IgD-negative memory B cell (primary cell): ENCODE results near the gene ANGPT4. TPM values are rescaled to one million over a fixed set of nuclear protein-coding genes. Genes with fewer than 3 reads are reported as not detected.

ENCODE experiments used
- H3K27ac Mint-ChIP-seq, 3 donors: one replicate each; pipeline ENCODE4 v1.8.0; 2020 to 2022; ENCODE audit warnings: mild to moderate bottlenecking in 3 of 3, mixed read lengths in 3 of 3, moderate library complexity in 1 of 3
- H3K27me3 Mint-ChIP-seq: one replicate; pipeline ENCODE4 v1.8.0; 2021; ENCODE audit warnings: mixed read lengths
- H3K36me3 Mint-ChIP-seq: one replicate; pipeline ENCODE4 v1.8.0; 2020; ENCODE audit warnings: mild to moderate bottlenecking, mixed read lengths
- H3K4me1 Mint-ChIP-seq, 3 donors: one replicate each; pipeline ENCODE4 v1.8.0; 2020 to 2022; ENCODE audit warnings: mixed read lengths in 3 of 3, mild to moderate bottlenecking in 1 of 3
- H3K4me3 Mint-ChIP-seq, 4 donors: one replicate each; pipeline ENCODE4 v1.8.0; 2020 to 2022; ENCODE audit warnings: mild to moderate bottlenecking in 4 of 4, mixed read lengths in 4 of 4, moderate library complexity in 3 of 4
- H3K9me3 Mint-ChIP-seq, 3 donors: one replicate each; pipeline ENCODE4 v1.8.0; 2020 to 2021; ENCODE audit warnings: mixed read lengths in 3 of 3, mild to moderate bottlenecking in 1 of 3
- polyA plus RNA-seq: library from polyadenylated mRNA; unstranded; fragments of 300-500 nt; fragmentation: Illumina TruSeq; gene quantifications from one replicate; pipeline ENCODE4 v1.2.3, GENCODE V29; 2021

ANGPT4 gene
- not detected for polyA plus RNA-seq

- Mint-ChIP-seq H3K9me3 (peaks cover 0 to 3% (median 1%) of the 10 kb centered on the region in 3 donors), H3K4me3 (no peak within 1 kb of the TSS), H3K27ac (no peak within 1 kb of the TSS), H3K36me3 (peaks cover 3% of the 10 kb centered on the region), H3K4me1 (no peaks in the 10 kb centered on the region), H3K27me3 (peaks cover 11% of the 10 kb centered on the region)
Measured at GRCh38 chr20:916125-916799, at the start of gene ANGPT4. Gene ANGPT4, minus strand, starts transcription at chr20:916334. Its CDS starts 120 bp downstream, at chr20:916214.

- H3K36me3 Mint-ChIP-seq = no peaks in the 10 kb centered on the region
- no peak overlapping the region for H3K4me3 Mint-ChIP-seq
- no peaks in the 10 kb centered on the region for H3K4me1 Mint-ChIP-seq
- H3K27ac Mint-ChIP-seq = no peak overlapping the region
- H3K27me3 Mint-ChIP-seq = peaks cover 12% of the 10 kb centered on the region
- H3K9me3 Mint-ChIP-seq = no peaks in the 10 kb centered on the region
Measured at GRCh38 chr20:963795-964194, 47.7 kb upstream of the ANGPT4 start.

- Mint-ChIP-seq H3K27me3 (peaks cover 13% of the 10 kb centered on the region), H3K4me3 (no peak overlapping the region)
Measured at GRCh38 chr20:962683-963082, 46.5 kb upstream of the ANGPT4 start.

GRCh38 chr20:962223-962622 is 46.1 kb upstream of the ANGPT4 start:
- Mint-ChIP-seq H3K36me3 (no peaks in the 10 kb centered on the region), H3K4me3 (no peak overlapping the region), H3K27ac (no peak overlapping the region), H3K27me3 (peaks cover 15% of the 10 kb centered on the region), H3K9me3 (no peaks in the 10 kb centered on the region), H3K4me1 (no peaks in the 10 kb centered on the region)

More at GRCh38 chr20:962683-963082, 46.5 kb upstream of the ANGPT4 start:
- no peak overlapping the region for H3K27ac Mint-ChIP-seq
- H3K4me1 Mint-ChIP-seq = no peaks in the 10 kb centered on the region
- H3K9me3 Mint-ChIP-seq = no peaks in the 10 kb centered on the region
- H3K36me3 Mint-ChIP-seq = no peaks in the 10 kb centered on the region

- no peak overlapping the region for H3K4me3 Mint-ChIP-seq
- H3K27me3 Mint-ChIP-seq = peaks cover 15% of the 10 kb centered on the region
- no peaks in the 10 kb centered on the region for H3K4me1 Mint-ChIP-seq
- H3K9me3 Mint-ChIP-seq = no peaks in the 10 kb centered on the region
- no peaks in the 10 kb centered on the region for H3K36me3 Mint-ChIP-seq
- no peak overlapping the region for H3K27ac Mint-ChIP-seq
Measured at GRCh38 chr20:961768-962167, 45.6 kb upstream of the ANGPT4 start.

GRCh38 chr20:959996-960615 is 44.0 kb upstream of the ANGPT4 start:
- Mint-ChIP-seq H3K9me3 (no peaks in the 10 kb centered on the region), H3K4me3 (no peak overlapping the region), H3K36me3 (no peaks in the 10 kb centered on the region), H3K27me3 (peaks cover 15% of the 10 kb centered on the region), H3K4me1 (no peaks in the 10 kb centered on the region), H3K27ac (no peak overlapping the region)

- H3K4me3 Mint-ChIP-seq = no peak overlapping the region
- H3K36me3 Mint-ChIP-seq = no peaks in the 10 kb centered on the region
- no peak overlapping the region for H3K27ac Mint-ChIP-seq
- H3K9me3 Mint-ChIP-seq = no peaks in the 10 kb centered on the region
- peaks cover 13% of the 10 kb centered on the region for H3K27me3 Mint-ChIP-seq
- no peaks in the 10 kb centered on the region for H3K4me1 Mint-ChIP-seq
Measured at GRCh38 chr20:958936-959815, 43.0 kb upstream of the ANGPT4 start.

GRCh38 chr20:957544-957943 is 41.4 kb upstream of the ANGPT4 start:
- Mint-ChIP-seq H3K4me1 (no peaks in the 10 kb centered on the region), H3K27me3 (peaks cover 11% of the 10 kb centered on the region), H3K27ac (no peak overlapping the region), H3K36me3 (no peaks in the 10 kb centered on the region), H3K9me3 (no peaks in the 10 kb centered on the region), H3K4me3 (no peak overlapping the region)

- Mint-ChIP-seq H3K27me3 (peaks cover 11% of the 10 kb centered on the region), H3K4me1 (no peaks in the 10 kb centered on the region), H3K27ac (peak overlapping the region in 1 of 3 donors; percentile 46), H3K36me3 (no peaks in the 10 kb centered on the region), H3K9me3 (no peaks in the 10 kb centered on the region), H3K4me3 (no peak overlapping the region)
Measured at GRCh38 chr20:956330-956951, 40.3 kb upstream of the ANGPT4 start.

- Mint-ChIP-seq H3K36me3 (no peaks in the 10 kb centered on the region), H3K4me3 (no peak overlapping the region), H3K9me3 (no peaks in the 10 kb centered on the region), H3K4me1 (no peaks in the 10 kb centered on the region), H3K27me3 (peaks cover 11% of the 10 kb centered on the region), H3K27ac (no peak overlapping the region)
Measured at GRCh38 chr20:955656-956055, 39.5 kb upstream of the ANGPT4 start.

- Mint-ChIP-seq H3K27me3 (peaks cover 14% of the 10 kb centered on the region), H3K9me3 (no peaks in the 10 kb centered on the region), H3K4me1 (no peaks in the 10 kb centered on the region), H3K36me3 (no peaks in the 10 kb centered on the region), H3K27ac (no peak overlapping the region), H3K4me3 (no peak overlapping the region)
Measured at GRCh38 chr20:955111-955510, 39.0 kb upstream of the ANGPT4 start.

- H3K27me3 Mint-ChIP-seq = peaks cover 18% of the 10 kb centered on the region
Measured at GRCh38 chr20:953742-954141, 37.6 kb upstream of the ANGPT4 start.

GRCh38 chr20:952196-952795 is 36.2 kb upstream of the ANGPT4 start:
- H3K27ac Mint-ChIP-seq = no peak overlapping the region
- H3K9me3 Mint-ChIP-seq = peaks cover 0 to 4% (median 0%) of the 10 kb centered on the region in 3 donors
- H3K36me3 Mint-ChIP-seq = peaks cover 1% of the 10 kb centered on the region
- no peaks in the 10 kb centered on the region for H3K4me1 Mint-ChIP-seq
- peaks cover 18% of the 10 kb centered on the region for H3K27me3 Mint-ChIP-seq
- H3K4me3 Mint-ChIP-seq = no peak overlapping the region

More at GRCh38 chr20:953742-954141, 37.6 kb upstream of the ANGPT4 start:
- Mint-ChIP-seq H3K27ac (no peak overlapping the region), H3K4me3 (no peak overlapping the region), H3K9me3 (no peaks in the 10 kb centered on the region), H3K4me1 (no peaks in the 10 kb centered on the region), H3K36me3 (no peaks in the 10 kb centered on the region)

GRCh38 chr20:951384-952169 is 35.4 kb upstream of the ANGPT4 start:
- peaks cover 1% of the 10 kb centered on the region for H3K36me3 Mint-ChIP-seq
- H3K4me3 Mint-ChIP-seq = no peak overlapping the region
- peaks cover 20% of the 10 kb centered on the region for H3K27me3 Mint-ChIP-seq
- no peaks in the 10 kb centered on the region for H3K4me1 Mint-ChIP-seq
- no peak overlapping the region for H3K27ac Mint-ChIP-seq
- H3K9me3 Mint-ChIP-seq = peaks cover 0 to 4% (median 0%) of the 10 kb centered on the region in 3 donors
